Measurements from ENCODE around the gene SYT1. TPM values are rescaled to one million over a fixed set of nuclear protein-coding genes. Genes with fewer than 3 reads are reported as not detected.

The SYT1 gene
- total RNA-seq, result 3.4 and 4.5 TPM in 2 replicates

DNA sequence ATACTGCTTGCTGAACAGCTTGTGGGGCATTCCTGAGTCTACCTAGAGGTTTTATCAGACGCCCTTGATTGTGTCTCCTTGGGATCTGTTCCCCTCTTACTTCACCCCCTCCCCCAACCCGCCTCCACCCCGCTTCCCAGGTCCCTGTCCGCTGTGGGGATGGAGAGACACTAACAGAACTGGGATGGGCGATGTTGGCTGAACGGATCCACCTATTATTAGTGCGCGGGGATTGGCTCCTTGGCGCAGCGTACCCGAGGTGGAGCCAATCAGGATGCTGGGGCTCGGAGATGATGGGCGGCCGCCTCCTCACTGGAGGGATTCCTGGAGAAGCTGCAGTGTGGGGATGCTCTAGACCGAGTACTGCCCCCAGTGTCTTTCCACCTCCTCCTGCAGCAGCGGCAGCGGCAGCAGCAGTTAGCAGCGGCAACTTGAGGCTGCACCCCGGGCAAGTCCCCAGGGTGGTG lies at the start of gene SYT1:
Gene SYT1 (plus strand): TSS at position 372 of the 467 bp plus-strand sequence.

All from bronchus fibroblast of lung (primary cell).